Measurements from ENCODE around the gene GNG2. TPM values are rescaled to one million over a fixed set of nuclear protein-coding genes. Genes with fewer than 3 reads are reported as not detected.

GNG2 gene
- total RNA-seq, 2 donors from 2014 or later: 6.2 to 6.6 TPM

- H3K36me3 ChIP-seq (replicated peaks in 1 of 2; ENCODE audit: insufficient read depth in 1 of 2, low read depth in 2 of 2): no peaks in the 10 kb centered on the region
- H3K9me3 ChIP-seq: no peaks in the 10 kb centered on the region
- intact Hi-C loops (cut with DNase I): no loop called here
- H3K27ac ChIP-seq: no peak overlapping the region
- DNase-seq (no peak), ATAC-seq (no peak)
- no peak overlapping the region for H3K4me3 ChIP-seq
- no peaks in the 10 kb centered on the region for H3K4me1 ChIP-seq
- TF ChIP-seq CTCF (IDR thresholded peaks at IDR 0.05): no peak
- no peak for TF ChIP-seq POLR2A (IDR thresholded peaks at IDR 0.05)
- no peaks in the 10 kb centered on the region for H3K27me3 ChIP-seq
Measured at GRCh38 chr14:51821822-51822221, 38.6 kb upstream of the GNG2 start.

GRCh38 chr14:51822499-51822898, 37.9 kb upstream of the GNG2 start:
- ATAC-seq (no peak), DNase-seq (no peak)
- intact Hi-C loops (cut with DNase I): no loop called here
- Histone ChIP-seq H3K9me3 (no peaks in the 10 kb centered on the region), H3K4me3 (no peak overlapping the region), H3K36me3 (replicated peaks in 1 of 2; ENCODE audit: insufficient read depth in 1 of 2, low read depth in 2 of 2) (no peaks in the 10 kb centered on the region), H3K27ac (no peak overlapping the region), H3K27me3 (no peaks in the 10 kb centered on the region), H3K4me1 (no peaks in the 10 kb centered on the region)
- 31 to 38% methylated on average over 2 of the region's 2 CpGs for WGBS, 2 donors
- TF ChIP-seq CTCF (IDR thresholded peaks at IDR 0.05): no peak
- TF ChIP-seq POLR2A (IDR thresholded peaks at IDR 0.05): no peak

- no peak overlapping the region for H3K27ac ChIP-seq
- ATAC-seq: no peak
- 67 to 71% methylated on average over 6 of the region's 6 CpGs for WGBS, 2 donors
Measured at GRCh38 chr14:51823706-51824105, 36.7 kb upstream of the GNG2 start.

DNA sequence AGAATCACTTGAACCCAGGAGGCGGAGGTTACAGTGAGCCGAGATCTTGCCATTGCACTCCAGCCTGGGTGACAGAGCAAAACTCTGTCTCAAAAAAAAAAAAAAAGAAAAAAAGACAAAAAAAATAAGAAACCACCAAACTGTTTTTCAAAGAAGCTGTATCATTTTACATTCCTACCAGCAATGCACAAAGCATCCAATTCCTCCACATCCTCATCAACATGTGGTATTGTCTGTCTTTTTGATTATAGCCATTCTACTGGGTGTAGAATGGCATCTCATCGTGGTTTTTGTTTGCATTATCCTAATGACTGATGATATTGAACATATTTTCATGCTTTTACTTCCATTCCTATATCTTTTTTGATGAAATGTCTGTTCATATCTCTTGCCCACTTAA, 36.2 kb upstream of the GNG2 start:
- no peaks in the 10 kb centered on the region for H3K4me1 ChIP-seq
- TF ChIP-seq POLR2A (IDR thresholded peaks at IDR 0.05) (no peak), CTCF (IDR thresholded peaks at IDR 0.05) (no peak)
- no peaks in the 10 kb centered on the region for H3K27me3 ChIP-seq
- ATAC-seq (no peak), DNase-seq (no peak)
- 66 to 76% methylated on average over 3 of the region's 3 CpGs for WGBS, 2 donors
- H3K36me3 ChIP-seq (replicated peaks in 1 of 2; ENCODE audit: insufficient read depth in 1 of 2, low read depth in 2 of 2): no peaks in the 10 kb centered on the region
- intact Hi-C loops (cut with DNase I): no loop called here
- no peaks in the 10 kb centered on the region for H3K9me3 ChIP-seq
- no peak overlapping the region for H3K27ac ChIP-seq
- H3K4me3 ChIP-seq: no peak overlapping the region

More at GRCh38 chr14:51823706-51824105, 36.7 kb upstream of the GNG2 start:
- intact Hi-C loops (cut with DNase I): no loop called here
- H3K27me3 ChIP-seq: no peaks in the 10 kb centered on the region
- no peaks in the 10 kb centered on the region for H3K4me1 ChIP-seq
- H3K4me3 ChIP-seq: no peak overlapping the region
- DNase-seq: no peak
- H3K9me3 ChIP-seq: no peaks in the 10 kb centered on the region
- H3K36me3 ChIP-seq (replicated peaks in 1 of 2; ENCODE audit: insufficient read depth in 1 of 2, low read depth in 2 of 2): no peaks in the 10 kb centered on the region
- TF ChIP-seq CTCF (IDR thresholded peaks at IDR 0.05) (no peak), POLR2A (IDR thresholded peaks at IDR 0.05) (no peak)

DNA sequence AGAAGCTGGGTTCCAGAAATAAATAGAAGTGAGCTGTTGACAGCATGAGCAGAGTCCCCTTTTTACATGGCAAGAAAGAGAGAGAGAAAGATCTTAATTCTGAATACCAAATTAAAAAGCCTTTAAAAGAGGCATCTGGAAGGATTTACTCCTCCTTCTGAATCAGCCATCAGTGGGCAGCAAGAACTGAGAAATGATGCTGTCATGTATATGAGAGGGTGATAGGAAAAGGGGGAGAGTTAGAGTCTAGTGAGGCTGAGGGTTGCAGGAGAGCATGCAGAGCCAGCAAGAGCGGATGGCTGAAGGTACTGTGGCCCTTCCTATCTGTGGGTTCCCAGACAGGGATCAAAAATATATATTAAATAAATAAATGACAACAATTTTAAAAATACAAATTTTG, 34.5 kb upstream of the GNG2 start:
- Histone ChIP-seq H3K4me3 (no peak overlapping the region), H3K27me3 (no peaks in the 10 kb centered on the region), H3K4me1 (no peaks in the 10 kb centered on the region), H3K27ac (no peak overlapping the region), H3K9me3 (no peaks in the 10 kb centered on the region), H3K36me3 (replicated peaks in 1 of 2; ENCODE audit: insufficient read depth in 1 of 2, low read depth in 2 of 2) (no peaks in the 10 kb centered on the region)
- DNase-seq (no peak), ATAC-seq (no peak)
- intact Hi-C loops (cut with DNase I): no loop called here
- WGBS, 2 donors: 82 to 85% methylated on average over 1 of the region's 1 CpG
- TF ChIP-seq CTCF (IDR thresholded peaks at IDR 0.05): no peak
- TF ChIP-seq POLR2A (IDR thresholded peaks at IDR 0.05): no peak

Data from body of pancreas (tissue), 4 donors.